Lung microvascular endothelial cell (primary cell): ENCODE results near the gene CHIT1. TPM values are rescaled to one million over a fixed set of nuclear protein-coding genes. Genes with fewer than 3 reads are reported as not detected.
"Not testable (repeated sequence)": the region's sequence is repeated elsewhere in the genome, so short reads cannot be mapped to it uniquely, and the experiment has no call there.

Source experiments
- DNase-seq, 2 donors: peaks; one replicate each; pipeline versions ENCODE4 v3.0.0 to v3.0.0-alpha.2; 2010; ENCODE audit warnings: low read depth in 2 of 2
- total RNA-seq: library from RNA; depleted of rRNA; stranded (reverse); fragments of >200 nt; gene quantifications from 2 replicates; pipeline ENCODE4 v1.2.1, GENCODE V29; 2014

CHIT1 gene
- total RNA-seq, 1 donor from 2014 or later, result not detected

DNA sequence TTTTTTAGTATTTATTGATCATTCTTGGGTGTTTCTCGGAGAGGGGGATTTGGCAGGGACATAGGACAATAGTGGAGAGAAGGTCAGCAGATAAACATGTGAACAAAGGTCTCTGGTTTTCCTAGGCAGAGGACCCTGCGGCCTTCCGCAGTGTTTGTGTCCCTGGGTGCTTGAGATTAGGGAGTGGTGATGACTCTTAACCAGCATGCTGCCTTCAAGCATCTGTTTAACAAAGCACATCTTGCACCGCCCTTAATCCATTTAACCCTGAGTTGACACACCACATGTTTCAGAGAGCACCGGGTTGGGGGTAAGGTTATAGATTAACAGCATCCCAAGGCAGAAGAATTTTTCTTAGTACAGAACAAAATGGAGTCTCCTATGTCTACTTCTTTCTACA, 36.7 kb upstream of the CHIT1 start:
- not testable (repeated sequence) for DNase-seq

DNA sequence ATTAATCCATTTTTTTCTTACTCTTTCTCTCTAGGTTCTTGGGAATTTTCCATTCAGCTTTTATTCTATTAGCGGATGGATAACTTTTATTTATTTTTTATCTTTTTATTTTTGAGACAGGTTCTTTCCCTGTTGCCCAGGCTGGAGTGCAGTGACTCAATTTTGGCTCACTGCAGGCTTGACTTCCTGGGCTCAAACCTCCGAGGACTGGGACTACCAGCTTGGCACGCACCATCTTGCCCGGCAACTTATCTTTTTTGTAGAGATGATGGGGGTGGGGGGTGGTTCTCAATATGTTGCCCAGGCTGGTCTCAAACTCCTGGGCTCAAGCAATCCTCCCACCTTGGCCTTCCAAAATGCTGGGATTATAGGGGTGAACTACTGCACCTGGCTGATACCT, 36.1 kb upstream of the CHIT1 start:
- DNase-seq, result no peak

DNA sequence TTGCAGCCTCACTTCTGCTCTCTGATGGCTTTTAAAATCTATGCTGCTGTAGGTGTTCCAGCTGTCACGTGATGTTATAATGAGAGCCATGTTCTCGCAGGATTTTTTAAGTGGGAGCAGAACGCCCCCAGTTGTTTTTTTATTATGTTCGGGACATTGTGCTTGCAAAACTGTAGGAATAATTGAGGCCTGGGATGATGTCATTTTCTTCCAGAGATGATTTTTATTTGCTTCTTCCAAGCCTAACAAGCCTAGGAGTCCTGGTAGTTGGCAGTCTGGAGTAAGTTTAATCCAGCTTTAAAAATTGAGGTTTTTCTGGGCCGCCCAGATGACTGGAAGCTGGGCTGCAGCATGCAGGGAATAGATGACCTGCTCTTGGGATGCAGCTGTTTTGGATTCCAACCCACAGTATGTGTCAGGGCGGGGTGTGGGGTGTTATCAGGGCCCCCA, 34.6 kb upstream of the CHIT1 start:
- no peak for DNase-seq

DNA sequence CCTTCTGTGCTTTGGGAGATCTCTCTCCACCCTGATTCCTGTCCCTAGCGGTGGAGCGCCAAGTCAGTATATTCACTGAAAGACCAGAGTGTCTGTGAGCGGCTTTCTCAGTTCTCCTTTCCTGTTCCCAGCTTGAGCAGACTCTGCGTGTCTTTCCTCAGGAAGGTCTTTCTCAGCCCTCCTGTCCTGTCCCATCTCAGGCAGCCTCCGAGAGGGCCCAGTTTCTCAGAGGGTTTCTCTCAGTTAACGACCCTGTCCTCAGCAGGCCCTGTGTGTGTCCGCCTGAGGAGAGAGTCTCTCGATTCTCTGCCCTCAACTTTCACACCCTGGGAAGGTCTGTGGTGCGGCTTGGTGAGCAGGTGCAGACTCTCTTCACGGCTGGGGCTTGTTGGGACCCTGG, 34.0 kb upstream of the CHIT1 start:
- DNase-seq, result no peak

DNA sequence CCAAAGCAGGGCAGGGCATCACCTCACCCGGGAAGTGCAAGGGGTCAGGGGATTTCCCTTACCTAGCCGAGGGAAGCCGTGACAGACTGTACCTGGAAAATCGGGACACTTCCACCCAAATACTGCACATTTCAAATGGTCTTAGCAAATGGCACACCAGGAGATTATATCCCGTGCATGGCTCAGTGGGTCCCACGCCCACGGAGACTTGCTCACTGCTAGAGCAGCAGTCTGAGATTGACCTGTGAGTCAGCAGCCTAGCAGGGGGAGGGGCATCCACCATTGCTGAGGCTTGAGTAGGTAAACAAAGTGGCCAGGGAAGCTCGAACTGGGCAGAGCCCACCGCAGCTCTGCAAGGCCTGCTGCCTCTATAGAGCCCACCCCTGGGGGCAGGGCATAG, 27.2 kb upstream of the CHIT1 start:
- not testable (repeated sequence) for DNase-seq

DNA sequence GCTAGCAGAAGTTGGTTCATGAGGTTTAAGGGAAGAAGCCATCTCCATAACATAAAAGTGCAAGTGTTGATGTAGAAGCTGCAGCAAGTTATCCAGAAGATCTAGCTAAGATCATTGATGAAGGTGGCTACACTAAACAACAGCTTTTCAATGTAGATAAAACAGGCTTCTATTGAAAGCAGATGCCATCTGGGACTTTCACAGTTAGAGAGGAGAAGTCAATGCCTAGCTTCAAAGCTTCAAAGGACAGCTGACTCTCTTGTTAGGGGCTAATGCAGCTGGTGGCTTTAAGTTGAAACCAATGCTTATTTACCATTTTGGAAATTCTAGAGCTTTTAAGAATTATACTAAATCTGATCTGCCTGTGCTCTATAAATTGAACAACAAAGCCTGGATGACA, 25.3 kb upstream of the CHIT1 start:
- not testable (repeated sequence) for DNase-seq

DNA sequence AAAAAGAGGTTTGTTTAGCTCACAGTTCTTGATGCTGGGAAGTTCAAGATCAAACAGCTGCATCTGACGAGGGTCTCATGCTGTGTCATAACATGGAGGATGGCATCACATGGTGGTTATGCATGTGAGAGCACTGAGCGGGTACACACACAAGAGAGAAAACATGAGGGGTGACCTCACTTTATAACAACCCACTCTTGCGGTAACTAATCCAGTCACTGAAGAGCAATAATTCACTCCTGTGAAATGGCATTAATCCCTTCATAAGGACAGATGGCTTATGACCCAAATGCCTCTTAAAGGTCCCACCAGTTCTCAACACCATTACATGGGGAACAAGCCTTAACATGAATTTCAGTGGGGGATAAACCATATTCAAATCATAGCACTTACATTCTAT, 23.2 kb upstream of the CHIT1 start:
- DNase-seq, result no peak

DNA sequence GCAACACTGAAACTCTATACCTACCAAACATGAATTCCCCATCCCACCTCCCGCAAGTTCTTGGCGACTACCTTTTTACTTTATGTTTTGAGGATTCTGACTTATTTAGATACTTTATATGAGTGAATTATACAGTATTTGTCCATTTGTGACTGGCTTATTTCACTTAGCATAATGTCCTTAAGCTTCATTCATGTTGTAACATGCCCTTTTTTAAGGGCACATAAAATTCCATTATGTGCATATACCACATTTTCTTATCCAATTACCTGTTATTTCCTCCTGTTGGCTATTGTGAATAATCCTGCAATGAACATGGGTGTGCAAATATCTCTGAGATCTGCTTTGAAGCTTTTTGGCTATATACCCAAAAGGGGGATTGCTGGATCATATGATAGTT, 22.0 kb upstream of the CHIT1 start:
- DNase-seq, result no peak

DNA sequence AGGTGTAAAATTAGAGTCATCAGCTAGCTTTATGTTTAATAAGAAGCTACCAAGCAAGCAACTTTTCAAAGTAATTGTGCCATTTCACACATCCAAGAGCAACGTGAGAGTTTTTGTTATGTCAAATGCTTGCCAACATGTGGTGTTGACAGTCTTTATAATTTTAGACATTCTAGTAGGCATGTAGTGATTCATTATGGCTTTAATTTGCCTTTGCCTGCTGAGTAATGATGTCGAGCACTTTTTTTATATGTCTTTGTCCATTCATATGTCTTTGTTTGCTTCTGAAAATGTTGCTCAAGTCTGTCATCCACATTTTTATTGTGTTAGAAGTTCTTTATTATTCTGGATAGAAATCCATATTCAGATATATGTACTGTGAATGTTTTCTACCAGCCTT, 21.4 kb upstream of the CHIT1 start:
- no peak for DNase-seq

DNA sequence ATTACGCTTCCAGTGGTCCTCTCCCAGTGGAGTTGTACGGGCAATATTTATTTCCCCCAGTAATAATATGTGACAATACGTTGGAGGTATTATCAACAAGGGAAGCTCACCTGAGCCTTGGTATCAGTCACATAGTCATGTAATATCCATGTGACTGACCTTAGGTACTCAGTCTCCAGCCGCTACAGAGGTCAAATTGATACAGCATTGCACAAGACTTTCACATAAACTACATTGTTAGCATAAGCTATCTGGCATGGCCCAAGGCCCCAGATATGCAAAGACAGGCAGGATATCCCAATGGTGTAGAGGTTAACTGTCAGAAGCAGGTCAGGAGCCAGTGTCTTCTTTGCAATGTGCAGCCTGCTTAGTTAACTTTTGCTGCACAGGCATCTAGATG, 15.3 kb upstream of the CHIT1 start:
- no peak for DNase-seq

DNA sequence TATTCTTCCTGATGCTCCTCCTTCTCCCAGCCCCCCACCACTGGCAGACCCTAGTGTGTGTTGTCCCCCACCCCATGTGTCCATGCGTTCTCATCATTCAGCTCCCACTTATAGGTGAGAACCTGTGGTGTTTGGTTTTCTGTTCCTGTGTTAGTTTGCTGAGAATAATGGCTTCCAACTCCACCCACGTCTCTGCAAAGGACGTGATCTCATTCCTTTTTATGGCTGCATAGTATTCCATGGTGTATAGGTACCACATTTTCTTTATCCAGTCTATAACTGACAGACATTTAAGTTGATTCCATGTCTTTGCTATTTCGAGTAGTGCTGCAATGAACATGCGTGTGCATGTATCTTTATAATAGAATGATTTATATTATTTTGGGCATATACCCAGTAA, 12.2 kb upstream of the CHIT1 start:
- DNase-seq, result not testable (repeated sequence)

DNA sequence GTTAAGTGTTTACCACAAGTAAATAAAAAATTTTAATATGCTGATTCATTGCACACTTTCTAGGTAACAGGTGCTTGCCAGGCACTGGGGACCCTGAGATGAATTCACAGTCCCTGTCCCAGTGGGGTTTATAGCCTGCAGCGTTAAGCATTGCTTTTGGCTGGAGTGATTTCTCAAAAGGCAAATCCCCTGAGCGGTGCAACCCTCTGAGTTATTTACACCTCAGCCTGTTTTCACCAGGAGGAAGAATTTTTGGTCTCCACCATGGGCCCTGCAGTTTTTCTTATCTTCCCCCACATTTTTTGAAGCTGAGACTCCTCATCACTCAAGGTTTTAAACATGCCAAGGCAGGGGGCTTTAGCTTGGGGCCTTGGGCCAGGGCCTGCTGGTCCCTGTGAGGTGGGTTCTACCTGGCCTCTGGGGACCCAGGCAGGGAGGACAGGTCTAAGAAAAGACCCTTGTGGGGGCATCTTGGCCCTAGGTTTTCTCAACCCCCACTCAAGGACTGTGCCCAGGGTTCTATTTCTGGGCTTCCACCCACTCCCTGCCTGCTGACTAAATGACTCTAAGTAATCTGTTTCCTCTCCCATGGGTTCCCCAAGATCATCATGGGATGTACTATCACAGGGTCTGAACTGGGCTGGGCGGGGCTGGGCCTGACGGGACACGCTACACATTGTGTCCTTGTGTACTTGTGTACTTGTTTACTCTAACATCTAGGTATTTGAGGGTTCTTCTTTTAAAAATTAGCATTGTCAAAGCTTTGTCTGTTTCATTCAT, 10.2 kb upstream of the CHIT1 start:
- DNase-seq, result no peak

DNA sequence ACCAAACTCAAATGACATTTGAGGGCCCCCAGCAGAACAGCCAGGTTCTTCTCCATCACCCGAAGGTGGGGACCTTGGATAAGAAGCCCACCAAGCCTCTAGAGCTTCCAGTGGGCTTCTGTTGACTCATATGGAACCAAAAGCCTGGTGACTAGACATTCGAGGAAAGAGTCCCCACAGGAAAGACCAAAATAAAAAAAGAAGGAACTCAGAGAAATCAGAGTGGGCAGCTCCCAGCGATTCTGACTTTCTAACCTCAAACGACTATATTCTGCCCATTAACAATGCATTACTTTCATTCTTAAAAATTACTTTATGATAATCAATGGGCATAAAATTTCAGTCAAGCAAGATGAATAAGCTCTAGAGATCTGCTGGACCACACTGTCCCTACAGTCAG, 9.6 kb upstream of the CHIT1 start:
- DNase-seq, result no peak

DNA sequence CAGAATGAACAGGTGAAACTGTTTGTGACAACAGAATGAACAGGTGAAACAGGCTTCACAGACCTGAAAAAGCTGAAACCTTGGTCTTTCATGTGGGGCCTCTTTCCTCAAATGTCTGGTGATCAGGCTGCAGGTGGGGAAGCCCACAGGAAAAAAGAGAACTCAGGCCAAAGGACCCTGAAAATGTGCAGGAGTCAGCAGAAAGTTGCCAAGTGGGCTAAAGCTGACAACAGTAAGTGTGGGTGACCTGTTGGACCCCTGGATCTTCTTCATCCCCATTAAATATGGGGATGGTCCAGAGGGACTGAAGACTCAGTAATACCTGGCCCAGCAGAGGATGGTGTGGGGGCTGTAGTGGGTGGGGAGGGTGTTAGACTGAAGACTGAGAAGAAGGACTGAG, 9.1 kb upstream of the CHIT1 start:
- no peak for DNase-seq

DNA sequence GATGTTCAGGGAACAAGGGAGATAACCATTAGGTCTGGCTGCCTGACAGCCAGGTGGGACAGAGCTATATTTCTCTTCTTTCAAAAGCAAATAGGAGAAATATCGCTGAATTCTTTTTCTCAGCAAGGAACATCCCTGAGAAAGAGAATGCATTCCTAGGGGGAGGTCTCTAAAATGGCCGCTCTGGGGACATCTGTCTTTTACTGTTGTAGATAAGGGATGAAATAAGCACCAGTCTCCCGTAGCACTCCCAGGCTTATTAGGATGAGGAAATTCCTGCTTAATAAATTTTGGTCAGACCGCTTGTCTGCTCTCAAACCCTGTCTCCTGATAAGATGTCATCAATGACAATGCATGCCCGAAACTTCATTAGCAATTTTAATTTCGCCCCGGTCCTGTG, 5.4 kb upstream of the CHIT1 start:
- not testable (repeated sequence) for DNase-seq

DNA sequence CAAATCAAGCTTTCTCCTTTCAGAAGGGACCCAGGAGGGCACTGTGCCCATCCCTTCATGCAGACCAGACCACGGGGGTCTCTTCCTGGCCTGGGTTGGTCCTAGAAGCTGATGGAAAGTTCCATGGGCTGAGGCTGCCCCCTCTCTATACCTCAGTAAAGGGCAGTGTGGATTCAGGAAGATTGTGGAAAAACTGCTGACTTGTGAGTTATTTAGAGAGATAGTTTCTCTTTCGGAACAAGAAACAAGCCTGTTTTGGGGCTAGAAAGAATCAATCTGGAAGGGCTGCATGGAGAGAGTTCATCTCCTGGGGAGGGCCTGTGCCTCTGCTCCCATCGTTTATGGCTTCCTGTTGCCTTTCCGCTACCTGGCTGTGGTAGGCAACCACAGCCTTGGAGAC, 803 bp downstream of the CHIT1 start:
- DNase-seq, result no peak

DNA sequence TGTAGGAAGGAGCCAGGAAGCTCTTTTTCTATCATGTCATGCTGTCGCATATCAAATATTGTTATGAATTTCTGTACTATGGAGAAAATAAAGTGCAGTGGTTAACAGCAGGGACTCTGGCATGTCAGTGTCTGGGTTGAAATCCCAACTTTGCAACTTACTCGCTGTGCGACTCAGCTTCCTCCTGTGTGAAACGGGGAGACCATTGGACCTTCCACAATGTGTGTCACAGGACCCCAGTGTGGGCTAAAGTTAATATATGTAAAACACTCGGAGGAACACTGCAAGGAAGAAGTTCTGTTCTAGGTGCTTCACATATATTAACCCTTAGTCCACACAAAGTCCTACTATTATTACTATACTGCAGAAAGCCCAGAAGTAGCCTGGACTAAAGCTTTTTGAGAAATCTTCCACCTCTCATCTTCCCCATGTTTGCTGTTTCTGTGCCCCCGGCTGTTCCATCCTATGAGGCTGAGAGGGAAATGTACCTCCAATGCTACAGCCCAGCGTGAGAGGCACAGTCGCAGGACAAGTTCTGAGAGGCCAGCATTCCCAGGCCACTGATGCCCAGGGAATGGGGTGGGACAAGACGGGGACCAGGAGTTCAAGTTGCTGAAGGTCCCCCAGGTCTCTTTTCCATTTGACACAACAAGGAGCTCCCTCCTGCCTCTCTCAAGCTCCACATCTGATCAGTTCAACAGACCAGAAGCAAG, 1.9 kb downstream of the CHIT1 start:
- DNase-seq, result no peak

DNA sequence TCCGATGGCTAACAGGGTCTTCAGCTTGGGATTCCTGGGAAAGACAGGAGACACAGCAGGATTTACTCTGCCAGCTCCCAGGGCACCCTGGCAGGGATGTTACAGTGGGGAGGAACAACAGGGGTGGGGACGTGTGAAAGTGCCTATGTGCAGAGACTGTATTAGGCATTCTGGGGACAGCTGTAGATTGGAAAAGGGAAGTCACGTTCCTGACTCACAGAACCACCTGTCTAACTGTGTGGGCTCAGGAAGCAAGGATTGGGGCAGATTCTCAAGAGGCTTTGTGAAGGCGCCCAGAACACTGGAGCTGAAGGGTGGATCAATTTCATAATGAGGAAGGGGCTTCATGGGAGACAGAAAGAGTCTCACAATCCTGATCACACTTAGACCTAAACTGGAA, 4.4 kb downstream of the CHIT1 start:
- DNase-seq, result no peak

DNA sequence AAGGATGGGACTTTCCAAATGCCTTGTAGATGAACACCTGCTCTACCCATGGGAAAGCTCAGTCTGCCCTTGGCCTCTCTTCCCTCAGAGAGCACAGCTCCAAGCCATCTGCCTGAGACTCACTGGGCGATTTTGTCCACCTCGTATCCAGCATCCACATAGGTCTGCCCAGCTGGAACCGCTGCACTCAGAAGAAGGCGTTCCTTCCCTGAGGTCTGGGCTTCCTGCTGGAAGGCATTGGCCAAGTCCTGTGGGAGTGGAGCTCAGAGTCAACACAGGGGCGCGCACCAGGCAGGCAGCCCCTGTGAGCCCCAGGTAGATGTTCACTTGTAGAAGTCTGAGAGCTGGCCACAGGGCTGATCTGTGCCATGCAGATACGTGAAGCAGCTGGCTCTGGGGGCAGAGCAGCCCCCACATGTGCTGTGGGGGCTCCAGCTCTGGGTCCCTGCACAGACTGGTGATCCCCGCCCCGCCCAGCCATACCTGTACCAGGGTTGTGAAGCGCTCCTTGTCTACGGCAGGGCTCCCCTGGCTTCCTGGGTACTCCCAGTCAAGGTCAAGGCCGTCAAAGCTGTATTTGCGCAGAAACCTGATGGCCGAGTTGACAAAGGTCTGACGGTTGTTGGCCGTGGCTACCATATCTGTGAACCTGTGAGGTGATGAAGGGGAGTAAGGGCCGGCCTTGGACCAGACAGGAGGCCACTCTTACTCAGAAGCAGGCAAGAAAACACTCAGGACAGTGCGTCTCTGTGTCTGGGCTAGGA, 6.3 kb downstream of the CHIT1 start:
- DNase-seq, result no peak

DNA sequence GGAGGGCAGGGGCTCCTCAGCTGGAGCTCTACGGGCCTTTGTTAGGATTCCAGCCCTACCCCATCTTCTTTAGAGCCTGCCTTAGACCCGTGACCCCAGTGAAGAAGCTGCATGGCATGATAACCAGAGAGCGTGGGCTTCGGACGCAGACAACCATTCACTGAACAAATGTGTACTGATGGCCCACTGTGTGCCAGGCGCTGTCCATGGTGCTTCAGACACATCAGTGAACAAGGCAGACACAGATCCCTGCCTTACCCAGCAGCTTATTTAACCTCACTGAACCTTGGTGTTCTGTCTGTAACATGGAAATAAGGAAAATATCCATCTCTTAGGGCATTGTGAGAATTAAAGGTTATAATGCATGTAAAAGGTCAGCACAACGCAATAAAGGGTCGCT, 9.5 kb downstream of the CHIT1 start:
- no peak for DNase-seq

DNA sequence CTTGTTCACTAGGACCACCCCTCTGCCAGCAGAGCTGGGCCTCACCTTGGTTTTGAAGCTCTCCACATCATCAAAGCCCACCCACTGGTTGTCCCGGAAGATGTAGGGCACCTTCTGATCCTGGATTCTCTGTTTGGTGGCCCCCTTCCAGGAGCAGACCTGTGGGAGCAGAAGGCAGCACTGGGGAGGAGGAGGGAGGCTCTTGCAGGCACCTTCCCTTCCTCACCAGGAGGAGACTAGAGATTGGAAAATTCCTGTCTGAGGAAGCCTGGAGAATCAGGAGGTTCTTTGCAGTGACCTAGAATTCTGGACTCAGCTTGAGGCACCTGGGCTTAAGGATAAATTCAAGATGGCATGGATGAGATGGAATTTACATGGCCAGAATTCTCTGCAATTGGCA, 10.3 kb downstream of the CHIT1 start:
- no peak for DNase-seq

DNA sequence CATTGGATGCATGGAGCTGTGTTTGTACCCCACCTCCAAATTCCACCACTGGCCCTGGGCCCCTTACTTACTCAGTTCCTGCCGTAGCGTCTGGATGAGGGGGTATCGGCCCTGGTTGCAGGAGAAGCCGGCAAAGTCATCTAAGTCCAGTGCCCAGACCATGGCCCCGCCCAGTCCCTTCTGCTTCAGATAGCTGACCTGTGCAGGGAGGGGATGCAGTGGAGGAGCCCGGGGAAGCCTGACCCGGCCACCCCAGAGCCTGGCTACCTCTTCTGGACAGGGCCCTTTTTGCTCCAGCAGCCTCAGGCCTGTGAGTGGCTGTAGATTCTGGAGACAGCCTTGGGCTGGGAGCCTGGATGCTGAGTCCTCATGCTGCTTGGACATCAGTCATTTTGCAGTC, 11.8 kb downstream of the CHIT1 start:
- DNase-seq, result no peak
